Activated CD4-positive, alpha-beta T cell treated with anti-CD3 and anti-CD28 coated beads for 48 hours (primary cell): ENCODE results near the gene CEBPE.

Experiments
- DNase-seq: peaks from one replicate; pipeline ENCODE4 v3.0.0-alpha.2; 2020

CEBPE gene

GRCh38 chr14:23142826-23143225, 23.8 kb upstream of the CEBPE start:
- DNase-seq: no peak

DNA sequence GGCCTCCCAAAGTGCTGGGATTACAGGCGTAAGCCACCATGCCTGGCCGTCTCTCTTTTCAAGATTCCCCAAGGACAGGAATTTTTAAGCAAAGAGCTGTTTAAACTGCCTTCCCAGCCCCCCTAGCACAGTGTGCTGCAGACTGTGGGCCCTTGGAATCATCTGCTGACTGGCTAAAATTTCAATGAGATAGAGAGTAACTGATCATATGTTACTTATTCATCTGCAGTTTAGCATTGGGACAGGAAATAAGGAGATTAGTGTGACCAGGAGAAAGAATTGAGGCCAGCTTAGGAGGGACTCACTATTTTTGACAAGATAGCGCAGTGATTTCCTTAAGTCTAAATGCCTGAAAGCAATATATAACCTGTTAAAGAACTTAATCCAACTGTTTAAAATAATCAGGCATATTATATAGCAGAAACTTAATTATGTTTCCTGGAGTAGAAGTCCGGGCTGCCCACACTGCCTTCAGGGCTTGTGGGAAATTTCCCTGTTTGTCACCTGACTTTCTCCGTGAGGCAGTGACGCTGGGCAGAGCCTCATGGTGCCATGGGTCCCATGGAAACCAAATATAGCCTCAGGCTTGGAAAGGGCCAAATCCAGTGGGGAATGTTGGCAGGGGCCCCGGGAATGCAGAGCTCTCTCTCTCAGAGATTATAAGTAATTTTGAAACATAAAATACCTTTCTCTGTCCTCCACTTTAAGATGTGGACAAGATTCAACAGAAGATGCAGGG, 22.8 kb upstream of the CEBPE start:
- DNase-seq: no peak

GRCh38 chr14:23140371-23140770, 21.3 kb upstream of the CEBPE start:
- DNase-seq: no peak

GRCh38 chr14:23139874-23140273, 20.8 kb upstream of the CEBPE start:
- DNase-seq: no peak

DNA sequence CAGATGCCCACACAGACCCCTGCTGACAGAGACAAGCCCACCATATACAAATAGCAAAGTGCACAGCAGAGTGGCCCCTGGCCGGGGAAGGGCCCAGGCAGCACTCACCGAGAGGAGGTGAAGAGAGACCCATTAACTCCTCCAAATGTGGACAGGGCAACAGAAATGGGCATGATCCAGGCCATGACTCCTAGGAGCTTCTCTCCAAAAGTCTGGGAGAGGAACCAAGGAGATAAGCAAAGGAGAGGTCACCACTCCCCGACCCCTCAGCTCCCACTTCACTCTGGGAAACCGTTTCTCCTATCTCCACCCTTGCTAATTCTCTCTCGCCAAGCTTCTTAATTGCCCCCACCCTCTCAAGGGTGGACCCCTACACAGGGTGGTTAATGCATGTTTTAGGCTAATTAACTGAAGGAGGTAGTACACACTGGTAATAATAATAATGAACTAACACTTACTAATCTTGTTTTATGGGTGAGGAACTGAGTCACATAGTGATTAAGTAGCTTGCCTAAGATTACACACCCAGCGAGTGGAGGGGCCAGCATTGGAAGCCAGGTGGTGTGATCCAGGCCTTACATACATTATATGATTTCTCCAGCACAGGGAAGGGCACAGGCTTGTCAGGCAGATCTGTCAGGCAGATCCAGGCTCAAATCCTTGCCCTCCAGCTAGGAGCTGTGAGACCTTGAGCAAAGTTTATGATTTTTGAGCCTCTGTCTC, 18.9 kb upstream of the CEBPE start:
- DNase-seq: no peak

DNA sequence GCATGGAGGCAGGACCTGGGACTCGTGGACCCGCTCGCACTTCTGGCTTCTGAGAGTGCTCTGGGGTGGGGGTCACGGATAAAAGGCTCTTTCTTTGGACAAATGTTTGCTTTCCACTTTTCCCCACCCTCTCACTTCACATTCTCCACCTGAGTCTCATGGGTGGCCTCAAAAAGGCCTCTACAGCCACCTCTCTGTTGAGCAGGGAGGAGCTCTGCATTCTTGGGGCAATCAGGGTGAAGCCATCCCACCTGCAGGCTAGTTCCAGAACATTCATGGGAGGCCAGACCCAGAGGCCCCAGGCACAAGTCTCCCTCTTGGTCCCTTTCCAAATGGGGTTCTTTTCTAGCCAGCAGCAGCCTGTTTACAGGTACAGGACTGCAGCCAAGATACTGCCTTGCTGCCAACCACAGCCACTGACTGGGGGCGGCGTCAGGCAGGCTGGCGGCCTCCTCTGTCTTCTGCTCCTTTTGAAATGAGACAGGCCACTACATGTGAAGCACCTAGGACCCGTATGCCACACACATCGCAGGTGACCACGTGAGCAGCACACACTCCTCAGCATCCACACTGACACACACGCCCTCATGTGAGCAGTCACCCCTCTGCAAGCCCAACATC, 18.2 kb upstream of the CEBPE start:
- no peak for DNase-seq

DNA sequence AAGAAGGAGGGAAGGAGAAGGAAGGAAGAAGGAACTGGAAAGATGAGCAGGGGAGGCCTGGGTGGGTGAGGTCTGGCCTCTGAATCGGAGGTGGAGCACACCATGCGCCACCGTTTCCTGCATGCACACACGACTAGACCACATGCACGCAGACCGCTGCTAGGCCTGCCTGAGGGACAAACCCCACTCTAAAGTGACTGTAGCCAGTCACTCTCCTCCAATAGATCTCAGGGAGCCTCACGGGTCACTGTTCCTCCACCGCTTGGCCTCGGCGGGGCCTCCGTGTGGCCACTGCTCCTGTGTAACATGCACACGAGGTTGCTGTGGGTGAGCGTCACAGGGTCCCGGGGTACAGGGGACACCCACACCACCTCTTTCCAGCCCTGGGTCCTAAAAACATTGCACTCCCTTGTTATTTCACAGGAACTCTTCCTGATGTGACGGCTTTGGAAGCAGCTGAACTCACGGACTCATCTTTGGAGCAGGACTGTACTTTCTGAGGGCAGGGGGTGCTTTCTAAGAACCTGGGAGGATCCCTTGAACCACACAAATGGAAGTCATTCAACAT, 17.6 kb upstream of the CEBPE start:
- DNase-seq: no peak

GRCh38 chr14:23132970-23133369, 13.9 kb upstream of the CEBPE start:
- no peak for DNase-seq

DNA sequence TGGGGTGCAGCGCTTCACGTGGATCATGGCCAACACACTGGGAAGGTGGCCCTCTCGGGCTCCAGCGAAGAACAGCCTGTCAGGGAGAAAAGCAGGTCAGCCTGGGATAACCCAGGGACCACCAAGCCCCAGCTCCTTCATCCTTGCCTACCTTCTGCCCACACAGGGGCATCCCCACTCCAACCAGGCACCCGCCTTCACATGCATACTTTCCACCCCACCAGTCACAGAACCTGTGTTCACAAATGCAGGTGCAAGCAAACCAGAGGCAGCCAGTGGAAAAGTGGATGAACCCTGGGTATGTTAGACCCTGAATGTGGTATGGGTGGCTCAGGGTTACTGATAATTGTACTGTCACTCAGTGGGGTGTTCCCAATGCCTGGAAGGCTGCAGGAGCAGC, 12.4 kb upstream of the CEBPE start:
- no peak for DNase-seq

GRCh38 chr14:23130871-23131270, 11.8 kb upstream of the CEBPE start:
- no peak for DNase-seq

DNA sequence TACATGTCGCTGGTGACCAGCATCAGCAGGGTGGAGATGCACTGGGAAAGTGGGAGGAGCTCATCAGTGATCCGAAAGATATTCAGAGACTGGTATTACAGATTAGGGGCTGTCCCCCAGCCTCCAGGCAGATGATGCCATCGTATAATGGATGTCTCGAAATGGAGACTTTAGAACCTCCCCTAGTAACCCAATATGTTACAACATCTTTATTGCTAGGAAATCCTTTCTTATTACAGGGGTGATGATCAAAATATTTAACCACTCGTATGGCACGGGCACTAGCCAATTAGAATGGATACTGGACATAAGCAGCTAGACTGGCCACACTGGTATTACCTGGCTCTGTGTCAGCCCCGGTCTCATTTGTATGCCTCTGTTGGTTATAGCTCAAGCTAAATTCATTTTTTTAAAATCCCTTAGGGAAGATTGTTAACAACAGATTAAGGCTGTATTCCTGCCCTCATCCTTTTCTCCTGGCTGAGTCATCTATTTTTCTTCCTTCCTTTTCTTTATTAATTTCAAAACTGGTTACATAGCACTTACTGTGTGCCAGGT, 10.8 kb upstream of the CEBPE start:
- no peak for DNase-seq

- DNase-seq: no peak
These were observed 10.1 kb upstream of the CEBPE start for GRCh38 chr14:23128969-23129758.

DNA sequence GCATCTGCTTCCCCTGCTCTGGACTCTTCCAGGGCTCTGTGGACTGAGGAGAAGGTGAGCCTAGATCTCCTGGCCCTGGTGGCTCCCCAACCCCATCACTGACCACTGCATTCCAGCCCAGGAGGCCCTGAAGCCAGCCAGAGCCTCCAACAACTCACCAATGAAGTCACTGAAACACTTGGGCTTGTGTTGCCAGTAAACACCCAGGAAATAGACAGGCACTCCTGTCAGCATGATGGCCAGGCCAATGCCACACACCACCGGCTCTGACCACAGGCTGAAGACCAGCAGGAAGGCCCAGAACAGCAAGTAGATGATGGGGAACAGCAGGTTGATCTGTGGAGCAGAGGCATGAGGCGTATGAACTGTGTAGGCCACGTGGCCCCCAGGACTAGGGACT, 8.8 kb upstream of the CEBPE start:
- DNase-seq: no peak

DNA sequence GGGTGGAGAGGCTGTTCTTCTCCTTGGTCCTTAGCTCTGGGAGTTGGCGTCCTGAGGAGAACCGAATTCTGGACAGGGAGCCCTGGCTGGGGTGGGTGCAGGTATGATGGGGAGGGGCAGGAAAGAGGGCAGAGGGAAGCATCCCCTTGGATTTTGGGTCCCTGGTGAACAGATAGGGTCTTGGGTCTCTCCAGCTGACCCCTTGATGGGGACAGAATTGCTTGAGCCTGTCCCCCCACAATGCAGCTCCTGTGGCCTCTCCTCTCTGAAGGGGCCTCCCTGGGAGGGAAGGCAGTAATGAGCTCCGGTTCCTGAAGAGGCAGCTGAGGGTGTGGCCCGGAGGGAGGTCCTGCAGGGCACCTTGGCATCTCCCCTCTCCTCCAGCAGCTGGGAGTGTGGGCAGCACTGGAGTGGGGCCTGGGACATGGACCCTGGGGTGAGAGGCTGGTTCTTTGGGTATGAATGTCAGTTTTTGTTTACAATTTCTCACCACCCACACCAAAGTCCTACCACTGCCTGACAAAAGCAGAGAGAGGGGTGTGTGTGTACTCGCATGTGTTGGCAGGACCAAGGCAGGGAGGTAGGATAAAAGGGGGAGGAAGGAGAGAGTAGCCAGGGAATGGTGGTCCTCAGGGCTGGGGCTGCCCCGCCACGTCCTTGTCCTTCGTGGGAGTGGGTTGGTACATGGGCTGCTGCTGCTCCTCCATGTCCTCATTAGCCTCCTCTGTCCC, 7.7 kb upstream of the CEBPE start:
- DNase-seq: no peak

DNA sequence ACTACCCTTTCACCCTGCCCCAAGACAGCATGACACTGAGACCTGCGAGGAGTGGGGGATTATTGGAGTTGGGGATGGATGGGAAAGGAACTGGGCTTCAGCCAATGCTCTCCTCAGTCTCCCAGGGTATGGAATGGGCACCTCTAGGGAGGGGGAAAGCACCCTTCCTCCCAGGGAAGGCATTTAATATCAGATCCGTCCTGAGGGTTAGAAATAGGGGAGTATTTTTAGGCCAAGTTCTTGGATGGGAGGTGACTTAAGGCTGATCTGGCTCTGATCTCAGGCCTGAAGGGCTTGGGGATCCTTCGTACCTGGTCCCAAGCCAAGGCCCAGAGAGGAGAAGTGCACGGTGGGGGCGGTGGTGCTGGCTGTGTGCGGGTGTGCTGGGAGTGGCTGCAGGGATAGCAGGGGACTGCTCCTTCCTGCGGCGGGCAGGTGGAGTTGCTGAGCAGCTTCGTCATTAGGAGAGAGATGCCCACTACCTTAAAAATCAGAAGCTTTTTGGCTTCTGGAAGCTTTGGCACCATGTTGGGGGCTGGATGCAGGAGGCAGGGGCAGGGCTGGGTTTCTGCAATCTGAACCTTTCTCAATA, 7.0 kb upstream of the CEBPE start:
- no peak for DNase-seq

- DNase-seq: no peak
These were observed 6.0 kb upstream of the CEBPE start for GRCh38 chr14:23125011-23125410.

DNA sequence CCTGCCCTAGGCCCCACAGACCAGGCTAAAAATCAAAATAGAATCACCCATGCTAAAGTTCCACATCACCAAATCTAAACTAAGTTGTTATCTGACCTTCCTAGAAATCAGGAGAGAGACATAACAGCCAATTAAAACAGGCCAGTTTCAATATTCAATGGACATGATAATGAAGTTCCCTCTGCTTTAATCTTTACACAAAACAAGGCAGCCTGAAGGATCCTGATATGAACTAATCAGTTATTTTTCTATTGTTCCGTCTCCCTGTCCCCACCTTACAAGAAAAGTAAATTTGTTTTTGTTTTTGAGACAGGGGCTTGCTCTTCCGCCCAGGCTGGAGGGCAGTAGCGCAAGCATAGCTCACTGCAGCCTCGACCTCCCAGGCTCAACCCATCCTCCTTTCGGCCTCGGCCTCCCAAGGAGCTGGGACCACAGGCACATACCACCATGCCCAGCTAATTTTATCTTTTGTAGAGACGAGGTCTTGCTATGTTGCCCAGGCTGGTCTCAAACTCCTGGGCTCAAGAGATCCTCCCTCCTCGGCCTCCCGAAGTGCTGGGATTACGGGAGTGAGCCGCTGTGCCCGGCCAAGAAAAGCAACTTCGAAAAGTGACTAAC, 5.4 kb upstream of the CEBPE start:
- no peak for DNase-seq

DNA sequence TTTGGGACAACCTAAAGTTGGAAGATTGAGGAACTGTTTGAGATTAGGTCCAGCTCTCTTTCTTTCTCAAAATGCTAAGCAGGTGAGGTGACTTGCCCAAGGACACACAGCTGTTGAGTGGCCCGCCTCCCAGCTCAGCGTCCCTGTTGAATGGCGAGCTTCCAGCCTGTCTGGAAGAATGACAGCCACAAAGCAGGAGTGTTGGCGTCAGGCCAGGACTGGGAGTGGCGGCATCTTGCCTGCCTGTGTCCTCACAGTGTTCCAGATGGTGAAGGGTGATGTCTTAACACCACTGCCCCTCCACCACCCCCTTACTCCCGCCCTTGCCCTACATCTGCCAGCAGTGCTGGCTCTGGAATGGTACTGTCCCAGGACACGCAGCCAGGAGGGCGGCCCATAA, 4.4 kb upstream of the CEBPE start:
- DNase-seq: no peak

- no peak for DNase-seq
These were observed 3.0 kb upstream of the CEBPE start for GRCh38 chr14:23122086-23122485.

DNA sequence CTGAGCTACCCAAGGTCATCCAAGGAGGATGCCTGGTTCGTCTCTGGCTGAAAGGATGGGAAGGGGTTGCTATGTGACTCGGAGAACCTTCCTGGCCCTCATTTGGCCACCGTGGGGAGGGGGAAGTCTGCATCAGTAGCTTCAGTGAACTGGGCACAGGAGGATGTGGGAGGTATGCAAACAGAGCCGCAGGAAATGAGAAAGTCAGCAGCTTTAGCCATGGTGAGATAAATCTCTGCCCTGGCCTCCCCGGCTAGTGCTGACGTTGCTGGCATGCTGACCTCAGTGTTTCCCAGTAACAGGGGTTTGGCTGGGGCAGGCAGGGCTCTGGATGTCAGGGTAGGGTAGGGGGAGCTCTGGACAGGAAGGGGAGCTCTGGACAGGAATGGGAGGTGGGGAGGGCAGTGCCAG, 2.3 kb upstream of the CEBPE start:
- no peak for DNase-seq
